ENCODE data around the gene TRPM3. TPM values are rescaled to one million over a fixed set of nuclear protein-coding genes. Genes with fewer than 3 reads are reported as not detected.

Gene TRPM3
- total RNA-seq, 4 donors from 2014 or later, result 0.27 to 1.2 (median 0.47) TPM; not detected in 1

DNA sequence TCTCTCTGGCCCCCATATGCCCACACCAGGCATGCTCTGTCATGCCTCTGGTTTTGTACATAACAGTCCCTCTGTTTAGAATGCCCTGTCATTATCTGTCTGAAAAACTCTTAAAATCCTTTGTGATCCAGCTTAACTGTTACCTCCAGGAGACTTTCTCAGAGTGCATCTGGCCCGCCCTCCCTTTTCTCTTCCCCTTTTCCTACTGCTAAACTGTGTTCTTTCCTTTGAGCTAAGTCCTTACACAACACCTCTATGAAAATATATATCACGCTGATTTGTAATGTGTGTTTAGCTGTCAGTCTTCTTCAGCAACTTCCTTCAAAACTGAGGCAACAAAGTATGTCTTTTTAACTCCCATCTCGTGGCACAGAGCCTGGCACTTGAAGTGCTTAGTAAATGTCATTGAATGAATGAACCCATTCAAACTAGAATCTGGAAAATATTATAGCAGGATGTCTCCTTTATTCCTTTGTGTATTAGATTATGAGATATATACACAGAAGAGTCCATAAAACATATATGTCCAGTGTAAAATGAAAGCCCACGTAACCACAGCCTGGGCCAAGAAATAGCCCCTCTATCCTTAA is 540.7 kb downstream of the TRPM3 start:
- Histone ChIP-seq H3K9me3 (no peaks in the 10 kb centered on the region), H3K4me1 (peaks cover 0 to 12% (median 0%) of the 10 kb centered on the region in 3 donors), H3K27ac (peak overlapping the region in 1 of 4 donors; percentile 32), H3K4me3 (no peak overlapping the region), H3K36me3 (no peaks in the 10 kb centered on the region), H3K27me3 (no peaks in the 10 kb centered on the region)
- 81 to 82% methylated on average over 3 of the region's 4 CpGs for WGBS, 2 donors (ENCODE audit: low coverage in 1 of 2)
- no peak for TF ChIP-seq CTCF (IDR thresholded peaks at IDR 0.05)
- TF ChIP-seq EP300 (IDR thresholded peaks at IDR 0.05), result no peak
- TF ChIP-seq POLR2A (IDR thresholded peaks at IDR 0.05), result no peak
- no peak for TF ChIP-seq POLR2AphosphoS5 (IDR thresholded peaks at IDR 0.05)
- ATAC-seq, result no peak

- no peak for ATAC-seq
- no peak overlapping the region for H3K4me3 ChIP-seq
- WGBS, 2 donors (ENCODE audit: low coverage in 1 of 2), result 67 to 78% methylated on average over 3 to 7 of the region's 7 CpGs
- no peaks in the 10 kb centered on the region for H3K27me3 ChIP-seq
- TF ChIP-seq EP300 (IDR thresholded peaks at IDR 0.05) (no peak), POLR2A (IDR thresholded peaks at IDR 0.05) (no peak)
- H3K36me3 ChIP-seq, result no peaks in the 10 kb centered on the region
- H3K9me3 ChIP-seq, result no peaks in the 10 kb centered on the region
- peaks cover 0 to 22% (median 2%) of the 10 kb centered on the region in 3 donors for H3K4me1 ChIP-seq
- no peak overlapping the region for H3K27ac ChIP-seq
These were observed 541.7 kb downstream of the TRPM3 start for GRCh38 chr9:70579686-70580085.

GRCh38 chr9:70578720-70579119 is 542.7 kb downstream of the TRPM3 start:
- Histone ChIP-seq H3K36me3 (no peaks in the 10 kb centered on the region), H3K4me3 (no peak overlapping the region), H3K27ac (no peak overlapping the region), H3K27me3 (no peaks in the 10 kb centered on the region), H3K9me3 (no peaks in the 10 kb centered on the region), H3K4me1 (peaks cover 0 to 32% (median 9%) of the 10 kb centered on the region in 3 donors)
- ATAC-seq, result no peak
- WGBS, 2 donors (ENCODE audit: low coverage in 1 of 2), result 100% methylated on average over 1 of the region's 1 CpG; no CpG with 5 or more reads in 1 of the 2 donors
- TF ChIP-seq CTCF (IDR thresholded peaks at IDR 0.05), result no peak
- no peak for TF ChIP-seq POLR2AphosphoS5 (IDR thresholded peaks at IDR 0.05)
- no peak for TF ChIP-seq EP300 (IDR thresholded peaks at IDR 0.05)
- TF ChIP-seq POLR2A (IDR thresholded peaks at IDR 0.05), result no peak

- no peak for ATAC-seq
- H3K36me3 ChIP-seq, result no peaks in the 10 kb centered on the region
- WGBS, 2 donors (ENCODE audit: low coverage in 1 of 2), result 85 to 92% methylated on average over 2 to 5 of the region's 5 CpGs
- H3K9me3 ChIP-seq, result no peaks in the 10 kb centered on the region
- no peaks in the 10 kb centered on the region for H3K27me3 ChIP-seq
- TF ChIP-seq EP300 (IDR thresholded peaks at IDR 0.05) (no peak), CTCF (IDR thresholded peaks at IDR 0.05) (no peak)
- H3K4me1 ChIP-seq, result peaks cover 0 to 38% (median 14%) of the 10 kb centered on the region in 3 donors
- H3K4me3 ChIP-seq, result no peak overlapping the region
- peak overlapping the region in 1 of 4 donors; percentile 39 for H3K27ac ChIP-seq
These were observed 543.8 kb downstream of the TRPM3 start for GRCh38 chr9:70577671-70578070.

GRCh38 chr9:70576116-70576515 is 545.3 kb downstream of the TRPM3 start:
- no peak for TF ChIP-seq EP300 (IDR thresholded peaks at IDR 0.05)
- no peak for ATAC-seq
- WGBS, 2 donors (ENCODE audit: low coverage in 1 of 2), result 90 to 100% methylated on average over 2 of the region's 2 CpGs

DNA sequence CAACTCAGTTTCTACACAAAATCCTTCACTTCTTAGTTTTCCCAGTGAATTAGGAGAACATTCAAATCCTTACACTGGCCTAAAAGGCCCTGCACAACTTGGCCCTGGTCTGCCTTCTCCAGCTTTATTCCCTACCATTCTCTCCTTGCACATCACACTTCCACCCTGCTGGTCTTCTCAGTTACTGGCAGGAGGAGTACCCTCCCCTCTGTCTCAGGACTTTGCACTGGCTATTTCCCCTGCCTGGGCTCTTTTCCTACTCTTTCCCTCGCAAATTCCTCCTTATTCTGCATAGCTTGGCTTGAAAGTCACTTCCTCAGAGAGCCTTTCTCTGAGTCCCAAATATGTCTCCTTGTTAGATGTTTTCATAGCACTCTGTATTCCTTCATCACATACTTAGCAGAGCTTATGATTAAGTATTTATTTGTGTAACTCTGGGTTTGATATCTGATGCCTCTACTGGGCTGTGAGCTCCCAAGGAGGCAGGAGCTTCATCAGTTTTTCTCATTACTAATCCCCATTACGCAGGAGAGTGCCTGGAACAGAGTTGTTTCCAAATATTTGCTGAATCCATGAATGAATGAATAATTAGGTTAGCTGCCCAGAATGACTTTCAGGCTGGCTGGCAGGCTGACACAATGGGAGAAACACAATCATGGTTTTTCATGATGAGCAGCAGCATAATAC is 547.1 kb downstream of the TRPM3 start:
- 10 to 13% methylated on average over 2 of the region's 2 CpGs for WGBS, 2 donors (ENCODE audit: low coverage in 1 of 2)
- H3K27ac ChIP-seq, result peak overlapping the region; percentile 12 to 72 (median 58)

More at GRCh38 chr9:70576116-70576515, 545.3 kb downstream of the TRPM3 start:
- H3K4me3 ChIP-seq, result no peak overlapping the region
- H3K9me3 ChIP-seq, result no peaks in the 10 kb centered on the region
- H3K4me1 ChIP-seq, result peaks cover 0 to 38% (median 14%) of the 10 kb centered on the region in 3 donors
- H3K27me3 ChIP-seq, result no peaks in the 10 kb centered on the region
- H3K27ac ChIP-seq, result peak overlapping the region in 1 of 4 donors; percentile 72
- no peaks in the 10 kb centered on the region for H3K36me3 ChIP-seq

More for the DNA sequence above, 547.1 kb downstream of the TRPM3 start:
- Histone ChIP-seq H3K36me3 (no peaks in the 10 kb centered on the region), H3K27me3 (no peaks in the 10 kb centered on the region), H3K4me3 (no peak overlapping the region), H3K9me3 (no peaks in the 10 kb centered on the region), H3K4me1 (peaks cover 0 to 38% (median 14%) of the 10 kb centered on the region in 3 donors)
- TF ChIP-seq EP300 (IDR thresholded peaks at IDR 0.05) (no peak), POLR2AphosphoS5 (IDR thresholded peaks at IDR 0.05) (peak; percentile 64)
- ATAC-seq, result peak; percentile 91
